GM19455 (cell line): ENCODE results near the gene CELF5.

Experiments used
- ATAC-seq: cut with Tn5 transposase; IDR thresholded peaks from one replicate; pipeline ENCODE4 v1.9.1; 2021; ENCODE audit not compliant: unreplicated experiment

The CELF5 gene

GRCh38 chr19:3224346-3225168 lies at the start of gene CELF5:
Gene CELF5 (plus strand): TSS chr19:3224661. CDS start chr19:3224740, 79 bp downstream.
- ATAC-seq = no peak

- ATAC-seq = no peak
Measured at GRCh38 chr19:3175781-3176714, 48.4 kb upstream of the CELF5 start.

- no peak for ATAC-seq
Measured at GRCh38 chr19:3176715-3177501, 47.6 kb upstream of the CELF5 start.

- ATAC-seq = no peak
Measured at GRCh38 chr19:3178377-3178972, 46.0 kb upstream of the CELF5 start, which contains the start of gene S1PR4. Gene S1PR4 (plus strand): TSS chr19:3178769. CDS start chr19:3178793, 24 bp downstream.

- no peak for ATAC-seq
Measured at GRCh38 chr19:3178973-3179738, 45.3 kb upstream of the CELF5 start.

- ATAC-seq = no peak
Measured at GRCh38 chr19:3179739-3180293, 44.6 kb upstream of the CELF5 start.

GRCh38 chr19:3183721-3184641 lies 40.5 kb upstream of the CELF5 start:
- no peak for ATAC-seq

- ATAC-seq = no peak
Measured at GRCh38 chr19:3184847-3185460, 39.5 kb upstream of the CELF5 start.

GRCh38 chr19:3185461-3186159 lies 38.9 kb upstream of the CELF5 start, which contains the start of gene NCLN:
Gene NCLN (plus strand): TSS chr19:3185930. CDS start chr19:3186031, 101 bp downstream.
- peak; percentile 74 for ATAC-seq

GRCh38 chr19:3186160-3186688 lies 38.2 kb upstream of the CELF5 start:
- ATAC-seq = peak; percentile 21

- no peak for ATAC-seq
Measured at GRCh38 chr19:3186891-3187661, 37.4 kb upstream of the CELF5 start.

- no peak for ATAC-seq
Measured at GRCh38 chr19:3187662-3188511, 36.6 kb upstream of the CELF5 start.

GRCh38 chr19:3188627-3189596 lies 35.5 kb upstream of the CELF5 start:
- no peak for ATAC-seq
